AG04450 (cell line): ENCODE data around the gene ZFYVE27. TPM values are rescaled to one million over a fixed set of nuclear protein-coding genes. Genes with fewer than 3 reads are reported as not detected.

Experiments
- CTCF ChIA-PET: fragments of 300-600, 350-600 bp; formaldehyde crosslinking; extraction: SDS; loops from one replicate; lab custom pipeline; 2022; ENCODE audit warnings: antibody characterized with exemption, inconsistent platforms; lab: Charles Lee
- POLR2A ChIA-PET: fragments of 350-600 bp; formaldehyde crosslinking; extraction: SDS; loops from one replicate; lab custom pipeline; 2021; ENCODE audit warnings: antibody characterized with exemption, inconsistent platforms; lab: Yijun Ruan, JAX
- DNase-seq: peaks from one replicate; pipeline ENCODE4 v3.0.0-alpha.2; 2011; ENCODE audit warnings: low read depth, low spot score
- H3K27ac ChIP-seq: one replicate; pipeline ENCODE4 v1.5.1; 2012; ENCODE audit warnings: low read depth, low read length, control low read depth
- H3K27me3 ChIP-seq: one replicate; pipeline ENCODE4 v1.6.0; 2012; ENCODE audit warnings: low read length; ENCODE audit not compliant: control insufficient read depth, insufficient read depth
- H3K4me3 ChIP-seq: 2 replicates; pipeline ENCODE4 v1.5.1; 2011; ENCODE audit warnings: mild to moderate bottlenecking, low read depth, low read length, control low read depth
- H3K9me3 ChIP-seq: 2 replicates; pipeline ENCODE4 v1.5.1; 2012; ENCODE audit warnings: low read length; ENCODE audit not compliant: control insufficient read depth, insufficient read depth
- polyA plus RNA-seq: library from polyadenylated mRNA; depleted of rRNA; stranded (reverse); fragments of >200 nt; gene quantifications from 2 replicates; pipeline ENCODE4 v1.2.3, GENCODE V29; 2011
- TF ChIP-seq, protein P1 (sequence below): IDR thresholded peaks from 2 replicates; pipeline ENCODE4 v1.5.1; 2011; ENCODE audit warnings: low read depth, low read length, control low read depth, inconsistent platforms

The ZFYVE27 gene
- polyA plus RNA-seq, 1 experiment = 11.1 TPM

DNA sequence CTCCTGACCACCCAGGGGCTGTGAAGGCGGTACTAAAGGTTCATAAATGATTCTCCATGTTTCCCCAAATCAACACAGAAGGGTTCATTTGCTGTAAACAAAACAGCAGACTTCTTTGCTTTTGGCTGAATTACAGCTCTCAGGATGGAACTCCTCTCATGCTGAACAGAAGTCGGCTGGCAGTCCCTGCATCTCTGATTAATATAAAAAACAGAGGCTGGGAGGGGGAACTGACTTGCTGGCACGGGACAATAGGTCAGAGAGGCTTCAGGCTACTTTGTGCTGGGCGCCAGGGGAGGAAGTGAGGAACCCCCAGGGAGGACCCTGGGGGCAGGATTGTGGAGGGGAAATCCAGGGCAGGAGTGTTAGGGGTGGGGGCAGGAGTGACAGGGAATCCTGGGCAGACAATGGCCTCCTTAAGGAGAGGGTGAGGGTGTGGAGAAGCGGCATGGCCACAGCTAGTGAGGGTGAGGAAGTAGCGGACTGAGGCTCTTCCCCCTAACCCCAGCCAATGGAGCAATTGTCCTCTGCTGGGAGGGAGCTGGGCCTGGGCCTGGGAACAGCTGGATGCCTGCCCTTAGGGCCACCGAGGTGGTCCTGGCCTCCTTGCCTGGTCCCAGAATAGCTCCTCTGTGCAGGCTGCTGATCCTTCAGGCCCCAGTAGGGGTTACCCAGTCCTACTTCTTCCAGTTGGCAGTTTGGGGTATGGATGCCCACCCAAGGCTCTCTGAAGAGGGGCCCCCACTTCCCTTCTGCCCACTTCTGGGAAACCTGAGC lies 44.1 kb downstream of the ZFYVE27 start:
- Histone ChIP-seq H3K9me3 (no peaks in the 10 kb centered on the region; the same call in 1 of the 2 replicates), H3K4me3 (no peak overlapping the region), H3K27ac (no peak overlapping the region), H3K27me3 (peaks cover 25% of the 10 kb centered on the region)
- no peak for DNase-seq
- CTCF ChIA-PET = interaction anchor here (3.3 kb wide), 1 partner anchor 11 kb away, joined by 27 read pairs; no protein-coding TSS in a partner anchor
- POLR2A ChIA-PET = no interaction called here
- TF ChIP-seq, protein P1, sequence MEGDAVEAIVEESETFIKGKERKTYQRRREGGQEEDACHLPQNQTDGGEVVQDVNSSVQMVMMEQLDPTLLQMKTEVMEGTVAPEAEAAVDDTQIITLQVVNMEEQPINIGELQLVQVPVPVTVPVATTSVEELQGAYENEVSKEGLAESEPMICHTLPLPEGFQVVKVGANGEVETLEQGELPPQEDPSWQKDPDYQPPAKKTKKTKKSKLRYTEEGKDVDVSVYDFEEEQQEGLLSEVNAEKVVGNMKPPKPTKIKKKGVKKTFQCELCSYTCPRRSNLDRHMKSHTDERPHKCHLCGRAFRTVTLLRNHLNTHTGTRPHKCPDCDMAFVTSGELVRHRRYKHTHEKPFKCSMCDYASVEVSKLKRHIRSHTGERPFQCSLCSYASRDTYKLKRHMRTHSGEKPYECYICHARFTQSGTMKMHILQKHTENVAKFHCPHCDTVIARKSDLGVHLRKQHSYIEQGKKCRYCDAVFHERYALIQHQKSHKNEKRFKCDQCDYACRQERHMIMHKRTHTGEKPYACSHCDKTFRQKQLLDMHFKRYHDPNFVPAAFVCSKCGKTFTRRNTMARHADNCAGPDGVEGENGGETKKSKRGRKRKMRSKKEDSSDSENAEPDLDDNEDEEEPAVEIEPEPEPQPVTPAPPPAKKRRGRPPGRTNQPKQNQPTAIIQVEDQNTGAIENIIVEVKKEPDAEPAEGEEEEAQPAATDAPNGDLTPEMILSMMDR = no peak

DNA sequence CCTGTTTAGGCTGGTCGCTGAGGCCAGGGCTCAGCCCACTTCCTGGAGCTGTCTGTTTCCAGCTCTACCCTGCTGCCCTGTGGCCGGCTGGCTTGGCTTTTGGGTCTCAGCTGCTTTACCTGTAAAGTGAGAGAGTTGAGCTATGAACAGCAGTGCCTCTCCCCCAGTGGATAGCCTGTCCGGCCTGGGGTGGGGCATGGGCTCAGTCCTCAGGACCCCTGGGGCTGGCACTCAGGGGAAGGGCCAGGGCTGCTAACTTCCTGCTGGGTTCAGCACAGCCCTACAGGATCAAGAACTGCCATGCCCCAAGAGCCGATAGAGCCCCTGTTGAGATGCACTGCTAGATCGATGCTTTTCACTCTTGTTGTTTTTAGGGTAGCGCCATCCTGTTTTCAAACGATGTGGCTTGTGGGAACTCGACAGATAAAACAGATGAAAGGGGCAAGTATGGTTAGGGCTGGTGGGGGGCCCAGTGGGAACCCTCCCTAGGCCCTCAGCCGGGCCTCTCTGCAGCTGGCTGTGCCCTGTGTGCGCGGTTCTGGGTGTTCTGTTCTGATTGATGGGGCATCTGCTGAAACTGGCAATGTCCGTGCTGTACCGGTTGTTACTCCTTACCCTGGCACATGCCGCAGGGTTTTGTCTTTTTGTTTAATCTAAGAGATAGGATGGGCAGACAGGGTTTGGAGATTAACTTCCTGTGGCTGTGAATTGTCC lies 44.8 kb downstream of the ZFYVE27 start:
- Histone ChIP-seq H3K27ac (no peak overlapping the region), H3K9me3 (no peaks in the 10 kb centered on the region; the same call in 1 of the 2 replicates), H3K27me3 (peaks cover 31% of the 10 kb centered on the region), H3K4me3 (no peak overlapping the region)
- CTCF ChIA-PET = interaction anchor here (0.6 to 3.3 kb wide), 2 partner anchors 10 to 388 kb away, joined by 3 to 27 read pairs; no protein-coding TSS in a partner anchor
- TF ChIP-seq, protein P1 = no peak
- DNase-seq = no peak
- POLR2A ChIA-PET = no interaction called here

DNA sequence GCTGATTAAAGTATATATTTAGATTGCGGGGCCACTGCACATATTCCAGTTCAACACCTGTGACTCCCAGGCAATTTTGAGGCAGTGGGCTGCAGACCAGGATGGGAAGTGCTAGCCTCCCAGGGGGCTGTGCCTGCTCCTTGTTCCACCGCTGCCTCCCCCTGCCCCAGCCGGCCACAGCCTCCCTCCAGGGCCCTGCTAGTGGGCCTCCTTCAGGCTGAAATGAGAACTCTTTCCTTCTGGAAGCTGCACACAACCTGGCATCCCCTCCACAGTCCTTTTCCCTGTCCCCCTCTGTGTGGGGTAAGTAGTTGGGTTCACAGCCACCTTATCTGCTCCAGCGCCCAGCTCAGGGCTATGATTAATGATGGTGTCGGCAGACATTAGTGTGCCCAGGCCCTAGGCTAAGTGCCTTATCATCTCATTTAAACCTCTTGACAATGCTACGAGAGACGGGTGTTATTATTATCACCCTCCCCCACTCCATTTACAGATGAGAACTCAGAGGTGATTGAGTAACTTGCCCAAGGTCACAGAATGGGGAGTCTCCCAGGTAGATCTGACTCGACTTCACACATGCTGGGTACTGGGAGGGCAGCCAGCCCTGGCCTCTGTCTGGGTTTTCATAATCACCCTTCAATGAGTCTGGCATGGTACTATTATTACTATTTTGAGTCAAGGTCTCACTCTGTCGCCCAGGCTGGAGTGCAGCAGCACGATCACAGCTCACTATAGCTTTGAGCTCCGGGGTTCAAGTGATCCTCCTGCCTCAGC lies 45.7 kb downstream of the ZFYVE27 start:
- CTCF ChIA-PET = interaction anchor here (3.3 kb wide), 1 partner anchor 9 kb away, joined by 27 read pairs; no protein-coding TSS in a partner anchor
- Histone ChIP-seq H3K27ac (no peak overlapping the region), H3K27me3 (peaks cover 36% of the 10 kb centered on the region), H3K4me3 (no peak overlapping the region), H3K9me3 (no peaks in the 10 kb centered on the region; the same call in 1 of the 2 replicates)
- POLR2A ChIA-PET = no interaction called here
- TF ChIP-seq, protein P1 = no peak
- no peak for DNase-seq

DNA sequence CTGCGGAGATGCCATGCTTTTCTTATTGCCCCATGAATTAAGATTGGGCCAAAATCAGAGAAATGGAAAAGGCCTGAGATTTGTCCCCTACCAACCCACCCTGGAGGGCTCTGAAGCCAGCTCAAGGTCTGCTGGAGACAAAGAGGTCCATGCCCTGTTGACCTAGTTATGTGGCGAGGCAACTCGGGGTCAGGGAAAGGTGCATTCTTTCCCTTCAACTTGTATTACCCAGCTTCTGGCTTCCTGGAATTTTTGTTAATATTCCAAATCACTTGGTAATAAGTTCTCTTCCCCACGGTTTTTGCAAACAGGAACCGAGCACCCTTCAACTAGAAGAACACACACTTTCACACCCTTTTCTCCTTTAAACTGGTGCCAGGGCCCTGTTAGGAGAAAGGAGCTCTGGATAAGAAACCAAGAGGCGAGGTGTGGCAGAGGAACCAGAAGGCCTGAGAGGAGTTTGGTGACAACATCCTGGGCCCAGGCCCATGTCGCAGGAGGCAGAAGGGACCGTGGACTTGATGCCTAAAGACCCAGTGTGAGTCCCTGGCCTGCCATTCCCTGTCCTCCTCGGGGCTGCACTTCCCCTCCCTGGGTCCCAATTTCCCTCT lies 47.4 kb downstream of the ZFYVE27 start:
- Histone ChIP-seq H3K9me3 (no peaks in the 10 kb centered on the region; the same call in 1 of the 2 replicates), H3K4me3 (no peak overlapping the region), H3K27me3 (peaks cover 38% of the 10 kb centered on the region), H3K27ac (no peak overlapping the region)
- ChIA-PET POLR2A (no interaction called here), CTCF (no interaction called here)
- TF ChIP-seq, protein P1 = no peak
- DNase-seq = no peak
